GM21737 (cell line): ENCODE data around the gene SPATA21.
"Not testable (repeated sequence)": the region's sequence is repeated elsewhere in the genome, so short reads cannot be mapped to it uniquely, and the experiment has no call there.

Experiments
- ATAC-seq: cut with Tn5 transposase; IDR thresholded peaks from one replicate; pipeline ENCODE4 v1.9.1; 2021; ENCODE audit warnings: mild to moderate bottlenecking, moderate library complexity; ENCODE audit not compliant: unreplicated experiment

Gene SPATA21, protein sequence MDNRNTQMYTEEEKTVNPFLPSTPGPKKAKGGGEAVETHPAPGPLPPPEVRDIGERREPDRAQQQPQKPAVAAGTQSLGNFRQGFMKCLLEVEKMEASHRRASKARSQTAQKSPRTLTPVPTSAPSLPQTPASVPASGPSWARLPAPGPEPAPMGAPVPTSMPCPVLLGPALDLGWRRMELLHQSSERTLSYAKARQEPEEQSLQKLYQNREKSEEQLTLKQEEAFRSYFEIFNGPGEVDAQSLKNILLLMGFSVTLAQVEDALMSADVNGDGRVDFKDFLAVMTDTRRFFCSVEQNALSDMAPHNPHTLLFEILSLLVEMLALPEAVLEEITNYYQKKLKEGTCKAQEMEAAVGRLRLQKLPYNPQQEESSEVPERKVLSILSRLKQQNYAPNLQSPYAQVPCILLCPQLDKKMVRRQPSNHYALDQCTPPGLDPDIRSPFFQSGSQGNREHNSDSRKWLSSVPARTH

GRCh38 chr1:16436946-16437474 is at the start of gene SPATA21:
TSS of gene SPATA21 (minus strand) at chr1:16437424. CDS start at chr1:16431371, 6,053 bp downstream.
- ATAC-seq = no peak

- not testable (repeated sequence) for ATAC-seq
Measured at GRCh38 chr1:16487011-16487410, 49.8 kb upstream of the SPATA21 start.

DNA sequence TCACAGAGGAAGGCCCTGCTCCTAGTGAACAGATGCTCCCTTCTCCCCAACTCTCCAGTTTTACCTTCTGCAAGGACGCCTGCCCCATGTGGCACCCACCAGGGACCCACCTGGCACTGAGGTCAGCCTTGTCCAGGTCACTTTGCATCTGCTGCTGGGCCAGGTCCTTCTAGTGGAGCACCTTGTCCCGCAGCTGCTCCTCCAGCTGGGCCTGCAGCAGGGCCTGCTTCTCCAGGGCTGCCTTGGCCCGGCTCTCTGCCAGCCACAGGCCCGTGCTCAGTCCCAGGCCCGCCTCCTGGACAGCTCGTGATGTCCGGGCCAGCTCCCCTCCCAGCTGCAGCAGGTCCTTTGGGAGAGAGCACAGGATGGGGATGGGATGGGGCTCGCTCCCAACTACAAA is 49.1 kb upstream of the SPATA21 start:
- not testable (repeated sequence) for ATAC-seq

GRCh38 chr1:16484931-16485330 is 47.7 kb upstream of the SPATA21 start:
- no peak for ATAC-seq

DNA sequence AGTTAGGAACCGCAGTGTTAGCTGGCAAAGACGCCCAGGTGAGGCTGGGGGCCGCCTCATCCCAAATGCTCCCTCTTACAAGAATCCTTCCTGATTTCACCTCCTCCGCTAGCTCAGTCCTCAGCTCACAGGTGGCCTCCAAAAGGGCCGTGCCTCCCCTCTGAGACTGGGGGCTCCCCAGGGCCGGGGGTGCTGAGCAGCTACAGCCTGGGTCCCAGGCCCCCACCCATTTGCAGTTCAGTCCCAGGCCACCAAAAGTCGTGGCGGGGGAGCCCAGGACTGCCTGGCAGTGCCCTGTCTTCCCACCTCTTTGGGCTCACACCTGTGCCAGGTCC is 47.2 kb upstream of the SPATA21 start:
- no peak for ATAC-seq

DNA sequence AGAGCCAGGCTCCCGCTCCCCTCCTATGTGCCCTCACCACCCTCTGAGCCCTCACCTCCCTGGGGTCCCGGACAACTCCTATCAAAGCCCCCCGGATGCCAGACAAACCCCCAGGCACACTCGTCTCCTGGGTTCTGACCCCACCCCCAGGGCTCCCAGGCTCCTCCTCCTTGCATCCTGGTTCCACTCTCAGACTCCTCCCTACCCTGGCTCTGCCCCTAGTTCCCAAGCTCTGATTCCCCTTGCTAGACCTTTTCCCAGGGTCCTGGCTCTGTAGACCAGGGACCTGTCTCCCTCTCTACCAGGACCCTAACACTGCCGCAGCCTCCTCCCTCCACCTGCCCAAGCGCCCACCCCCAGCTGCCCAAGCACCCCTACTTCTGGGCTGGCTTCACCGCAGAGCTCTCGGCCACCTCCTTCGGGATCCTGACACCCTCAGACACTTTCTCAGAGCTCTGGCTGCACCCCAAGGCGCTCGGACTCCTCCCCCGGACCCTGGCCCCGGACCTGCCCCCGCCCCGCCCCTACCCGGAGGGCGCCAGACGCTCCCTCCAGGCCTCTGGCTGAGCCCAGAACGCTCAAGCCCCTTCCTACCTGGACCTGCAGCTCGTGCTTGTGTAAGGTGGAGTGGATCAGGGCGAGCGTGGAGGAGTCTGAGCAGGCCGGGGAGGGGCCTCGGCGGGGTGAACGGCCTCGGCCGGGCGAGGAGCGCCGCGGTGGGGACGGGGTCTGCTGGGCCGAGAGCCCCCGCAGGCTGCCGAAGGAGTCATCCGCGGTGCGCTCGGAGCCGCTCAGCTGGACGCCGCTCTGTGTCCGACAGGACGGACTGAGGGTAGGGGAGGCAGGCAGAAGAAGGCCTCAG is 46.6 kb upstream of the SPATA21 start:
- not testable (repeated sequence) for ATAC-seq

DNA sequence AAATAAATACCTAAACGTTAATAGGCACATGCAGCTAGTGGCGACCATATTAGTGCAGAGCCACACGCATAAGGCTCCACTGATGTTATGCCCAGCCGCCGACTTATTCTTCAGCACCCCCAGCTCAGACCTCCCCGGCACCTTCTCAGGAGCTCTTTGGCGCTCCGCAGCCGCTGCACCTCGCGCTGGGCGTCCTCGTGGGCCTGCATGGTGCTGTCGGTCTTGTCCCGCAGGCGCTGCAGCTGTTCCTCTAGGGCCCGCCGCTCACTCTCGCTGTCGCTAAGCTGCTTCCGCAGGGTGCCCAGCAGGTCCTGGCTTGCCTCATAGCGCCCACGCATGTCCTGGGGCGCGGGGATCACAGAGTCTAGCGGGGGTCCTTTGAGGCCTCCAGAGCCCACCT is 45.9 kb upstream of the SPATA21 start:
- not testable (repeated sequence) for ATAC-seq

DNA sequence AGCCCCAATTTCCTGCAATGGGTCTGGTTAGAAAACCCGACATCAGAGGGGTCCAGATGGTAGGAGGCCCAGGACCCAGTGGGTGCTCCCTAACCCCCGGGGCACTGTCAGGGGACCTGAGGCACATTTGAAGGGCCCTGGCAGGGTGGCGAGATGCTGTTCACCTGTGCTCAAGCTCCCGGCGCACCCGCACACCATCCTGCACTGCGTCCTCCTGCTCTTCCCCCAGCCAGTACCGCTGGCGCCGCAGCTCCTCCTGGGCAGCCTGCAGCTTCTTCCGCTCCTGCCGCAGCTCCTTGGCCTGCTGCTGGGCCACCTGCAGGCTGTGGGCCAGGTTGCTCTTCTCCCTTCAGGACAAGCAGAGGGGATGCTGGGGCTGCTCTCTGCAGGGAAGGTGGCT is 40.9 kb upstream of the SPATA21 start:
- ATAC-seq = no peak

GRCh38 chr1:16475771-16476770 is 38.8 kb upstream of the SPATA21 start:
- ATAC-seq = not testable (repeated sequence)

GRCh38 chr1:16474891-16475290 is 37.7 kb upstream of the SPATA21 start:
- ATAC-seq = not testable (repeated sequence)

GRCh38 chr1:16474166-16474800 is 37.1 kb upstream of the SPATA21 start:
- no peak for ATAC-seq

GRCh38 chr1:16468558-16468957 is 31.3 kb upstream of the SPATA21 start:
- no peak for ATAC-seq

GRCh38 chr1:16464917-16465625 is 27.8 kb upstream of the SPATA21 start:
- no peak for ATAC-seq

DNA sequence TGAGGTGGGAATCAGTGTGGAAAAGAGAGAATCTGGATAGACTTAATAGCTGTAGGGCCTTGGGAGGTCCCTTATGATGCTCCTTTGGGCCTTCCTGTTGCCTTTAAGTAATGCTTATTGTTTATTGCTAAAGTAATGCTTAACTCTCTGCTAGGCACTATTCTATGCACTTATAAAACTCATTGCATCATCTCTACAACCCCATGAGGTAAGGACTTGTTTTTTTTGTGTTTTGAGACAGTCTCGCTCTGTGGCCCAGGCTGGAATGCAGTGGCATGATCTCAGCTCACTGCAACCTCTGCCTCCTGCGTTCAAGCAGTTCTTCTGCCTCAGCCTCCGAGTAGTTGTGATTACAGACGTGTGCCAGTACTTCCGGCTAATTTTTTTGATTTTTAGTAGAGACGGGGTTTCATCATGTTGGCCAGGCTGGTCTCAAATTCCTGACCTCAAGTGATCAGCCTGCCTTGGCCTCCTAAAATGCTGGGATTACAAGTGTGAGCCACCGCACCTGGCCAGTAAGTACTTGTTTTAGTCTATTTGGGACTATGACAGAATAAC is 25.6 kb upstream of the SPATA21 start:
- no peak for ATAC-seq

DNA sequence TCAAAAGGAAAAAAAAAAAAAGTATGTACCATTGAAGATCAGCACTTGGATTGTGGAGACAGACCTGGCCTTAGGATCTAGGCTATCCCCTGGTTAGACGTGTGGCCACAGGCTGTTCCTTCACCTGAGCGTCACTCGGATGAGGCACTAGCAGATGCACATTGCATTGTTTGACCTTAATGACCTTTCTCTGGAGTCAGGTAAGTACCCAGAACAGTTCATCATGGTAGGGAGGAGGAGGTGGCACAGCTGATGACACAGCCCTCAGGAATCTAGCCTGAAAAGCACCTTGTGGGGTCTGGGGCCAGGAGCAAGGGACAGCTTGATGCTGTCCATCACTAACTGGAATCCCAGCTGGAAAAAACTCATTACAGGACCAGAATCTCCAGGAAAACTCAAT is 24.5 kb upstream of the SPATA21 start:
- ATAC-seq = no peak

DNA sequence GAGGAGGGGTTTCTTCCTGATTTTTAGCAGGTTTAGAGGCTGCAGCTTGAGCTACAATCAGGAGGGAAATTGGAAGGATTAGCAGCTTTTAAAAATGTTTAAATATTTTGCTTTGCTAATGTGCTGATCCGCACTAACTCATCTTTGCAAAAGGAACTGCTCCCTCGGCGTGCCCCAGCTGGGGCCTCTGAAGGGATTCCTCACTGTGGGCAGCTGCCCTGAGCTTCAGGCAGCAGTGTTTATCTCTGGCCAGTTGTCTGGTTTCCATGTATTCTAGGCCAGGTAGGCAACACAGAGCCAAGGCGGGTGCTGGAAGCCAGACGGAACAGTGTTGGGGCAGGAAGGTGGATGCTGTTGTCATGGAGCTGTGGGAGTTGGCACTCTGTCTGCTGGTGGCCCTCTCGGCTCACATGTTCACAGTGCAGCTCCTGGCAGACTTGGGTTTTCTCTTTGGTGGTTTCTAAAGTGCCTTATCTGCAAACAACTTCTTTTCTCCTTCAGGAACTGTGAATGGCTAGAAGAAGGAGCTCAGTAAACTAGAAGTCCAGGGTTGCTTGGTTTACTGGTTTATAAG is 22.2 kb upstream of the SPATA21 start:
- no peak for ATAC-seq

DNA sequence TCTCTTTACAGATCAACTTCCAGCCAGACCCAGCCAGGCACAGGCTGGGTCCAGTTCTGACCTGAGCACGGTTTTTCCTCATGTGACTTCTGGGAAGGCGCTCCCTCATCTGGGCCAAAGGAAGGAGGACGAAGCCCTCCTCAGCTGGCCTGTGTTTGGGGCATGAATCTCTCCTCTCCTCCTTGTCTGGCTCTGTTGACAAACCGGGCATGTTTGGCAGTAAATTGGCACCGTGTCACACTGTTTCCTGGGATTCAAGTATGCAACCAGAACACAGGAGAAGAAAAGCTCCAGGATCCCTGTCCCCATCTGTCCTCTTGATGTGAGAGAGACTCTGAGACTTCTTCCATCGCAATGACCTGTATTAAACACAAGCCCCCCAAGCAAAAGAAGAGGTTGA is 21.6 kb upstream of the SPATA21 start:
- no peak for ATAC-seq

GRCh38 chr1:16456151-16456550 is 18.9 kb upstream of the SPATA21 start:
- not testable (repeated sequence) for ATAC-seq

DNA sequence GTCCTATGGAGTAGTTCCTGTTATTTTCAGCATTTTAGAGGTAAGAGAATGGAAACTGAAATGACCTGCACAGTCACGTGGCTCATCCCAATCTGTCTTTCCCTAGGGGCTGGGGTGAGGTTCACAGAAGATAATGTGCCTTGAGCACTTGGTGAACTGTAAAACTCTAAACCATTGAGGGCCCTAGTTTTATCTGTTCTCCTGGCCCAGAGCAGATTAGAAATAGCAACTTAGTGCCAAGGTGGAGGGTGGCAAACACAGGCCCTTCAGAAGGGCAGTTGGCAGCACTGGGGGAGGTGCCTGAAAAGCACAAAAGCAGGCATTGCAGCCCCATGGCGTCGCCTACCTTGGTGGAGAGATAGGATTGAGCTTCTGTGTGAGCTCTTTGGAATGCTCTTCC is 17.7 kb upstream of the SPATA21 start:
- ATAC-seq = not testable (repeated sequence)
